Type B pancreatic cell (in vitro differentiated cells): Measurements from ENCODE around the gene UBL4A. TPM values are rescaled to one million over a fixed set of nuclear protein-coding genes. Genes with fewer than 3 reads are reported as not detected.

Source experiments
- DNase-seq: peaks from one replicate; pipeline ENCODE4 v3.0.0; 2021; ENCODE audit warnings: mixed read lengths; ENCODE audit not compliant: unreplicated experiment; ENCODE audit errors: extremely low spot score
- H3K27ac Mint-ChIP-seq: 2 replicates; pipeline ENCODE4 v1.8.0; 2021; ENCODE audit warnings: mild to moderate bottlenecking, mixed read lengths
- H3K27me3 Mint-ChIP-seq: 2 replicates; pipeline ENCODE4 v1.8.0; 2021; ENCODE audit warnings: mixed read lengths
- H3K36me3 Mint-ChIP-seq: 2 replicates; pipeline ENCODE4 v1.8.0; 2021; ENCODE audit warnings: mixed read lengths
- H3K4me1 Mint-ChIP-seq: one replicate; pipeline ENCODE4 v1.8.0; 2021; ENCODE audit warnings: mixed read lengths; ENCODE audit not compliant: unreplicated experiment
- H3K4me3 Mint-ChIP-seq: 2 replicates; pipeline ENCODE4 v1.8.0; 2021; ENCODE audit warnings: mild to moderate bottlenecking, mixed read lengths
- H3K9me3 Mint-ChIP-seq: 2 replicates; pipeline ENCODE4 v1.8.0; 2021; ENCODE audit warnings: mixed read lengths
- total RNA-seq: library from RNA; stranded (reverse); gene quantifications from 2 replicates; pipeline ENCODE4 v1.2.1, GENCODE V29; 2021; ENCODE audit warnings: low replicate concordance
- TF ChIP-seq, protein P1 (sequence below): fragments of 200-600 bp; sonication (generic); conservative IDR thresholded peaks from 2 replicates; pipeline ENCODE4 v1.5.0; 2021; ENCODE audit warnings: antibody characterized with exemption, mild to moderate bottlenecking

UBL4A gene
- total RNA-seq, 1 donor from 2014 or later = 23.3 TPM

DNA sequence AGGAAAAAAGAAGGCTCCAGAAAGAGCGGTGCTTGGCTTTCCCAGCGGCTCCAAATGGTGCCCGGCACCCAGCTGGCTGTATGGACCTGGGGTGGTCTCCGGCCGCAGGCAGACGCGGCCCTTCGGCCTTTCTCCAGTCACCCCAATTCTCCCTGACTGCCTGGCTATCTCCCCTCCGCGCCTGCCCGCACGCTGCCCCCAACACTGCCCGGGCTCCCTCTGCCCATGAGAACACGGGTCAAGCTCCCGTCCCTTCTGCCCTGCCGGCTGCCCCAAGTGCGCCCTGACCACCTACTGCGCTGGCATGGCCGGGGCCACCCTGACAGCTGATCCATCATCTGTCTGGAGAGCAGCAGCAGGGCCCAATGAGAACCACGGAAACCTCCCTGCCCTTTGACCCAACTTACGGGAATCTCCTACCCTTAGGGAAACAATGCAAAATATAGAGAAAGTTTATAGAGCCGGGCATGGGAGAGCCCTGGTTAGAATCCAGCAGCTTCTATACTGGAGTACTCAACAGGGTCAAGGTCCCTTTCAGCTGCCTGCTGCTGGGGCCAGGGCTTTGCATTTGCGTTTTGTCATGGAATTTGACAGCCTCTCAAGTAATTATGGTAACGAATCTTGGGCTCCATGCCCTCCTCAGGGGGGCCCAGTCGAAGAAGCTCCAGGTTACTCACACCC lies 30.8 kb upstream of the UBL4A start:
- H3K9me3 Mint-ChIP-seq = peaks cover 6% of the 10 kb centered on the region
- TF ChIP-seq, protein P1, sequence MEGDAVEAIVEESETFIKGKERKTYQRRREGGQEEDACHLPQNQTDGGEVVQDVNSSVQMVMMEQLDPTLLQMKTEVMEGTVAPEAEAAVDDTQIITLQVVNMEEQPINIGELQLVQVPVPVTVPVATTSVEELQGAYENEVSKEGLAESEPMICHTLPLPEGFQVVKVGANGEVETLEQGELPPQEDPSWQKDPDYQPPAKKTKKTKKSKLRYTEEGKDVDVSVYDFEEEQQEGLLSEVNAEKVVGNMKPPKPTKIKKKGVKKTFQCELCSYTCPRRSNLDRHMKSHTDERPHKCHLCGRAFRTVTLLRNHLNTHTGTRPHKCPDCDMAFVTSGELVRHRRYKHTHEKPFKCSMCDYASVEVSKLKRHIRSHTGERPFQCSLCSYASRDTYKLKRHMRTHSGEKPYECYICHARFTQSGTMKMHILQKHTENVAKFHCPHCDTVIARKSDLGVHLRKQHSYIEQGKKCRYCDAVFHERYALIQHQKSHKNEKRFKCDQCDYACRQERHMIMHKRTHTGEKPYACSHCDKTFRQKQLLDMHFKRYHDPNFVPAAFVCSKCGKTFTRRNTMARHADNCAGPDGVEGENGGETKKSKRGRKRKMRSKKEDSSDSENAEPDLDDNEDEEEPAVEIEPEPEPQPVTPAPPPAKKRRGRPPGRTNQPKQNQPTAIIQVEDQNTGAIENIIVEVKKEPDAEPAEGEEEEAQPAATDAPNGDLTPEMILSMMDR = no peak
- H3K36me3 Mint-ChIP-seq = peaks cover 5% of the 10 kb centered on the region
- H3K4me1 Mint-ChIP-seq = peaks cover 11% of the 10 kb centered on the region
- peak overlapping the region; percentile 96 for H3K27ac Mint-ChIP-seq
- no peak for DNase-seq
- no peaks in the 10 kb centered on the region for H3K27me3 Mint-ChIP-seq
- peak overlapping the region; percentile 88 for H3K4me3 Mint-ChIP-seq

DNA sequence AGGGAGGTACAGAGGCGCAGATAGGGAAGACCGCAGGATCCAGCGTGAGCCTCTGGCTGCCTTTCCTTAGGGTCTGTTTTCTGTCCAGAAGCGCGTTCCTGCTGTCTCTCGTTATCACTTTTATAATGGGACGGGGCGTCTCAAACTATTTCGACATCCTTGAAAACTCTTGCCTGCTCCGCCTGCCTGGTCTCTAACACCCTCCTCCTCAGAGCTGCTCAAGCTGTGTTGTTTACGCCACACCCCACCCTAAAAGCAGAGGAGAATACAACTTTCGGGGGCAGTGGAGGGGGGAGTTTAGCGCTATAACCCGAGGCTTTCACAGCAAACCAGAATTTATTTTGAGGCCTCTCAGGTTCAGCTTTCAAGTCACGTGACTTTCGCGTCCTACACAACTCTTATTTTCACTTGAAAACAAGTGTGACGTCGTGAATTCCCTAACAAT lies 30.3 kb upstream of the UBL4A start:
- Mint-ChIP-seq H3K27me3 (no peaks in the 10 kb centered on the region), H3K36me3 (peaks cover 5% of the 10 kb centered on the region), H3K9me3 (peaks cover 6% of the 10 kb centered on the region), H3K4me3 (peak overlapping the region; percentile 88), H3K27ac (peak overlapping the region; percentile 96), H3K4me1 (peaks cover 11% of the 10 kb centered on the region)
- TF ChIP-seq, protein P1 = no peak
- DNase-seq = no peak

DNA sequence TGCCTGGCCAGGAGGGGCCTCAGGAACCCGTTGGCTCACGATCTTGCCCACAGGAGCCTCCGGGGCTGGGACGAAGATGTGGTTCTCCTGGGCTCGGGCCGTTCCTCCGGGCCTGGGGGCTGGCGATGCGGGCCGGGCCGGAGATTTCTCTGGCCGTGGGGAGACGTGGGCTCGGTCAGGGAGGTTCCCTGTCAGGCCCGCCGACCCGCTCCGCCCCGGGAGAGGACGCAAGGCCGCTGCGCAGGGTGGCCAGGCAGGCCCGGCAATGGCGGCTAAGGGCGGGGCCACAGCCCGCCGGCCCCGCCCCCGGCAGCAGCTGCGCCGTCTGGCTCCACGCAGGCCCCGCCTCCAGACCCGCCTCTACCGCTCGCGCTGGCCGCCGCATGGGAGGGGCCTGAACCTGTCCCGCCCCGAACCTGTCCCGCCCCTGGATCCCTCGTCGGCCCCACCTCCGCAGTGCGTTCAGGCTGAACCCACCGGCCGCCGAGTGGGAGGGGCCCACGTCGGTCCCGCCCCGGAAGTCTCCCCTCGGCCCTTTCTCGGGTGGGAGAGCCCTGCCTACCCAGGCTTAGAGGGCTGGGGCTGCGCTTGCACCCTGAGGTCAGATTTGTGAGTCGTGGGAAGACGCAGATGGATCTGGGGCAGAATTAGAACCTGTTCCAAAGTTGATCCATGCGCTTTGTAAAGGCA lies 29.7 kb upstream of the UBL4A start, which contains the start of gene FAM3A:
FAM3A (minus strand) TSS at position 267 of the 690 bp plus-strand sequence. CDS start 460 bp downstream, outside the sequence.
- Mint-ChIP-seq H3K27me3 (no peaks in the 10 kb centered on the region), H3K27ac (peak within 1 kb of the TSS; percentile 96), H3K9me3 (peaks cover 6% of the 10 kb centered on the region), H3K4me3 (peak within 1 kb of the TSS; percentile 88), H3K4me1 (peaks cover 11% of the 10 kb centered on the region), H3K36me3 (peaks cover 5% of the 10 kb centered on the region)
- TF ChIP-seq, protein P1 = no peak
- DNase-seq = peak; percentile 91

DNA sequence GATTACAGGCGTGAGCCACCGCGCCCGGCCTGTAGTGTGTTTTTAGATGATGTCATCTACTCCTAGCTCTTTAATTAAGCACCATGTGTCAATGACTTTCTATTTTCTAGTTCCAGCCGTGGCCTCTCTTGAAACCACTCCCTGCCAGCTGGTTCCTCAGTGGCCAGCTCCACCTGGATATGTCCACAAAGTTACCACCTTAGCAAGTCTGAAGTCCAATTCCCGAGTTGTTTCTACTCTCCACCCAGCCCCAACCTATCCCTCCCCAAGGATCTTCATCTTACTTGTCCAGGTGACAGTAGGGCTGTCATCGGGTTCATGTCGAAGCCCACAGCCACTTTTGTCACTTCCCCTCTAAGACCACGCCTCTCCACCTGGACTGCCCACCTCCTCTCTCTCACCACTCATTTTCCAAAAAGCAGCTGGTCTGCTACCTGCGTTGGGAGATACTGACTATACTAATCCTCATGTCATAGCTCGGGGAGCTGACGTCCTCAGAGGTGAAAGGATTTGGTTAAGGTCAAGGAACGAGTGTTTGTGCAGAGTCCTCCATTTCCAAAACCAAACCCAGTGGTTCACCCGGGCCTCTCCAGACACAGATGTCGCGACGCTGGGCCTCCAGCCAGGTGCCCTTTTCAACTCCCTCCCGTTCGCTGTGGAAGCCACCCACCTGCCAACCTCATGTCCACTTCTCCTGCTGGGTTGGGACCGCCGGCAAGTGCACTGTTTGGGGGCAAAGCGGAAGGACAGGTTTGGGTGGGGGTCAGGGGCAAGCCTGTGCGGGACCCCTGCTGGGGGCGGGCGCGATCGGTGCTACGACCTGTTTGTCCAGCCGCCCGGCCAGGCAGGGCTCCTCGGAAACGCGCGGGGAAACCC lies 28.9 kb upstream of the UBL4A start:
- H3K27me3 Mint-ChIP-seq = no peaks in the 10 kb centered on the region
- peaks cover 11% of the 10 kb centered on the region for H3K4me1 Mint-ChIP-seq
- peaks cover 5% of the 10 kb centered on the region for H3K36me3 Mint-ChIP-seq
- TF ChIP-seq, protein P1 = no peak
- peaks cover 6% of the 10 kb centered on the region for H3K9me3 Mint-ChIP-seq
- no peak for DNase-seq
- peak overlapping the region; percentile 87 for H3K4me3 Mint-ChIP-seq
- H3K27ac Mint-ChIP-seq = peak overlapping the region; percentile 83

DNA sequence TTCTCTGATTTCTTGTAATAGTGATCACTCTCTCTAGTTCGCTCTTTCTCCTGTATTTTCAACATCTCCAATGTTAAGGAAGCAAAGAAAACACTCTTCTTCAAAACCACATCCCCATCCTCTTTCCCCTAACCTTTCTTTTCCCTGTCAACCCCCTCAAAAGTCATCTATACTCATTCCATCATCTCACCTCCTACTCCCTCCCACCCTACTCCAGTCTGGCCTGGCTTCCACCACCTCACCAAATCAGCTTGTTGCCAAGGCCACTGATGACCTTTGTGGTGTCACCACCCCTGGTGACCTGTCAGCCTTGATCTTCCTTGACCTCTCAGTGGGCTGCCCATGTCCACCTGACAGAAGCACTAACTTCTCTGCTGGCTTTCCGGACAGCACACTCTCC lies 27.3 kb upstream of the UBL4A start:
- no peak for DNase-seq
- Mint-ChIP-seq H3K27ac (no peak overlapping the region), H3K9me3 (peaks cover 6% of the 10 kb centered on the region), H3K4me1 (peaks cover 11% of the 10 kb centered on the region), H3K4me3 (peak overlapping the region; percentile 7), H3K36me3 (peaks cover 16% of the 10 kb centered on the region), H3K27me3 (no peaks in the 10 kb centered on the region)
- TF ChIP-seq, protein P1 = no peak
